GM19238 (cell line): Measurements from ENCODE around the gene CLP1.
"Not testable (repeated sequence)": the region's sequence is repeated elsewhere in the genome, so short reads cannot be mapped to it uniquely, and the experiment has no call there.

Experiments
- DNase-seq: peaks from one replicate; pipeline ENCODE4 v3.0.0; 2011; ENCODE audit warnings: low spot score; ENCODE audit not compliant: insufficient read length

The CLP1 gene

GRCh38 chr11:57659669-57660068 is 2.1 kb downstream of the CLP1 start:
- DNase-seq = no peak

- no peak for DNase-seq
Observed at GRCh38 chr11:57662893-57663292, 5.3 kb downstream of the CLP1 start.

- DNase-seq = no peak
Observed at GRCh38 chr11:57663975-57664374, 6.4 kb downstream of the CLP1 start.

- peak; percentile 92 for DNase-seq
Observed at GRCh38 chr11:57667117-57667735, 9.7 kb downstream of the CLP1 start.

GRCh38 chr11:57667736-57668433 is 10.3 kb downstream of the CLP1 start, which contains the start of gene ZDHHC5:
TSS of gene ZDHHC5 (plus strand) at chr11:57668114. CDS start at chr11:57673091, 4,977 bp downstream.
- DNase-seq = peak; percentile 98

GRCh38 chr11:57668434-57668782 is 10.8 kb downstream of the CLP1 start:
- DNase-seq = no peak

GRCh38 chr11:57674251-57674650 is 16.7 kb downstream of the CLP1 start:
- no peak for DNase-seq

- no peak for DNase-seq
Observed at GRCh38 chr11:57675176-57675941, 17.8 kb downstream of the CLP1 start.

GRCh38 chr11:57679396-57679795 is 21.8 kb downstream of the CLP1 start:
- no peak for DNase-seq

- DNase-seq = no peak
Observed at GRCh38 chr11:57680552-57680874, 23.0 kb downstream of the CLP1 start.

GRCh38 chr11:57681168-57681567 is 23.6 kb downstream of the CLP1 start:
- no peak for DNase-seq

- not testable (repeated sequence) for DNase-seq
Observed at GRCh38 chr11:57690474-57690873, 32.9 kb downstream of the CLP1 start.

GRCh38 chr11:57698843-57699365 is 41.3 kb downstream of the CLP1 start:
- no peak for DNase-seq

- DNase-seq = no peak
Observed at GRCh38 chr11:57699813-57700212, 42.3 kb downstream of the CLP1 start.

GRCh38 chr11:57700425-57700824 is 42.9 kb downstream of the CLP1 start:
- no peak for DNase-seq

GRCh38 chr11:57703341-57703740 is 45.8 kb downstream of the CLP1 start:
- no peak for DNase-seq

- DNase-seq = no peak
Observed at GRCh38 chr11:57704932-57705331, 47.4 kb downstream of the CLP1 start.

GRCh38 chr11:57705432-57705831 is 47.9 kb downstream of the CLP1 start:
- DNase-seq = not testable (repeated sequence)

- no peak for DNase-seq
Observed at GRCh38 chr11:57709802-57710367, 52.3 kb downstream of the CLP1 start.
